ENCODE data around the gene SUN1. TPM values are rescaled to one million over a fixed set of nuclear protein-coding genes. Genes with fewer than 3 reads are reported as not detected.

The SUN1 gene
- total and polyA plus RNA-seq, 4 donors, result 24.8 to 162 (median 40.1) TPM

DNA sequence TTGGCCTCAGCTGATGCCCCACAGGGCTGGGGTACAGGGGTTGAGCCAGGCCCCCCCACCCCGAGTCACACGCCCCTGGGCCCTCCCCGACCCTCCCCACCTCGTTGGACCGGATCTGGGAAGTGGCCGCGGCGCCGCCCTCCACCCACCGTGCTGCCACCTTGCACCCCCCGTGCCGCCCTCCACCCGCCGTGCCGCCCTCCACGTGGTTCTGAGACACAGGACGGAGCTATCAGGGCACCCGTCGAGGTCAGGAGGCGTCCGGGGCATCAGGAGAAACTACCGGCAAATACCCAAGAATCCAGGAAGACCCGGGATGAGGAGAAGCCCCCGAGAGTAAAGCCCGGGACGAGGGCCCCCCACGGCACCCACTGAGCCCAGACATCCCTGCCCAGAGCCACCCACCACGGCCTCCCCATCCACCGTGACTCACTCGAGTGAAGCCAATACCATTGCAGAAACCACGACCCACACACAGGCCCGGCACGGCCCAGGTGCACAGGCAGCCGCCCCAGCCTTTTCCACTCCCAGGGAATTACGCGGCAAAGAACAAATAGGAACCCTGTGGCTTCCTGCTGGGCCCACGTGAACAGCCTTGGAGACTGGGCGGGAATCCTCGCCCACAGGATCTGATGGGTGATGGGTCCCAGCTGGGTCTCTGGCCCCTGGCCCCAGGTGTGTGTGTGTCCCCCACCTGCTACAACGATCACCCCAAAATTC, 88.2 kb downstream of the SUN1 start:
- Histone ChIP-seq H3K27me3 (ENCODE audit: control insufficient read depth in 4 of 4, insufficient read depth in 4 of 4, low read length in 3 of 4) (no peaks in the 10 kb centered on the region), H3K4me3 (ENCODE audit: low read depth in 1 of 3, low read length in 3 of 3) (no peak overlapping the region), H3K9me3 (ENCODE audit: control insufficient read depth in 4 of 4, low read length in 3 of 4) (no peaks in the 10 kb centered on the region), H3K27ac (ENCODE audit: low read depth in 1 of 2, low read length in 2 of 2) (no peak overlapping the region), H3K9ac (ENCODE audit: low read depth in 1 of 2, low read length in 2 of 2) (no peak overlapping the region), H3K36me3 (ENCODE audit: control insufficient read depth in 4 of 4, insufficient read depth in 3 of 4, low read depth in 1 of 4, low read length in 3 of 4) (no peaks in the 10 kb centered on the region), H3K4me1 (ENCODE audit: control insufficient read depth in 4 of 4, insufficient read depth in 4 of 4, low read length in 3 of 4) (peaks cover 0 to 6% (median 1%) of the 10 kb centered on the region in 4 donors)
- WGBS, result 71% methylated on average over 40 of the region's 40 CpGs
- TF ChIP-seq, protein P1, sequence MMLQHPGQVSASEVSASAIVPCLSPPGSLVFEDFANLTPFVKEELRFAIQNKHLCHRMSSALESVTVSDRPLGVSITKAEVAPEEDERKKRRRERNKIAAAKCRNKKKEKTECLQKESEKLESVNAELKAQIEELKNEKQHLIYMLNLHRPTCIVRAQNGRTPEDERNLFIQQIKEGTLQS (IDR thresholded peaks at IDR 0.05), result no peak
- TF ChIP-seq NR2F2 (IDR thresholded peaks at IDR 0.05), result no peak
- no peak for TF ChIP-seq FOXA1 (IDR thresholded peaks at IDR 0.05)
- no peak for TF ChIP-seq HNF4A (conservative IDR thresholded peaks at IDR 0.05)
- TF ChIP-seq FOXA2 (IDR thresholded peaks at IDR 0.05), result no peak
- TF ChIP-seq, protein P2, sequence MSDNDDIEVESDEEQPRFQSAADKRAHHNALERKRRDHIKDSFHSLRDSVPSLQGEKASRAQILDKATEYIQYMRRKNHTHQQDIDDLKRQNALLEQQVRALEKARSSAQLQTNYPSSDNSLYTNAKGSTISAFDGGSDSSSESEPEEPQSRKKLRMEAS (IDR thresholded peaks at IDR 0.05), result no peak
- no peak for TF ChIP-seq JUND (IDR thresholded peaks at IDR 0.05)
- TF ChIP-seq HNF4G (IDR thresholded peaks at IDR 0.05), result no peak
- no peak for TF ChIP-seq RAD21 (IDR thresholded peaks at IDR 0.05)
- no peak for TF ChIP-seq RXRA (IDR thresholded peaks at IDR 0.05)
- no peak for DNase-seq (ENCODE audit: low spot score)

DNA sequence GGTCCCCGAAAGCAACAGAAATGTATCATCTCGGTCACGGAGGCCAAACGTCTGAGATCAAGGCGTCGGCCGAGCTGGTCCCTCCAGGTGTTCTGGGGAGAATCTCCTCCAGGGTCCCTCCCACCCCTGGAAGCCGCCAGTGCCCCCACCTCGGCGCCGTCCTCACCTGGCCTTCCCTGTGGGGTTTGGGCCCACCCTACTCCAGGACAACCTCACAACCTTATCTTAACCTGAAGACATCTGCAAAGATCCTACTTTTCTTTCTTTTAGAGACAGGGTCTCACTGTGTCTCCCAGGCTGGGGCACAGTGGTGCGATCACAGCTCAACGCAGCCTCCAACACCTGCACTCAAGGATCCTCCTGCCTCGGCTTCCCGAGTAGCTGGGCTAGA, 88.8 kb downstream of the SUN1 start:
- Histone ChIP-seq H3K9me3 (ENCODE audit: control insufficient read depth in 4 of 4, low read length in 3 of 4) (no peaks in the 10 kb centered on the region), H3K27me3 (ENCODE audit: control insufficient read depth in 4 of 4, insufficient read depth in 4 of 4, low read length in 3 of 4) (no peaks in the 10 kb centered on the region), H3K9ac (ENCODE audit: low read depth in 1 of 2, low read length in 2 of 2) (no peak overlapping the region), H3K27ac (ENCODE audit: low read depth in 1 of 2, low read length in 2 of 2) (no peak overlapping the region), H3K36me3 (ENCODE audit: control insufficient read depth in 4 of 4, insufficient read depth in 3 of 4, low read depth in 1 of 4, low read length in 3 of 4) (no peaks in the 10 kb centered on the region), H3K4me1 (ENCODE audit: control insufficient read depth in 4 of 4, insufficient read depth in 4 of 4, low read length in 3 of 4) (peaks cover 0 to 6% (median 2%) of the 10 kb centered on the region in 4 donors), H3K4me3 (ENCODE audit: low read depth in 1 of 3, low read length in 3 of 3) (no peak overlapping the region)
- TF ChIP-seq GABPA (IDR thresholded peaks at IDR 0.05 in 1 of 2, conservative IDR thresholded peaks at IDR 0.05 in 1 of 2) (no peak), FOXA2 (IDR thresholded peaks at IDR 0.05) (no peak), EGR1 (IDR thresholded peaks at IDR 0.05; ENCODE audit: low read depth in 2 of 2) (no peak), RXRA (IDR thresholded peaks at IDR 0.05) (no peak), NR2F2 (IDR thresholded peaks at IDR 0.05) (no peak), FOXA1 (IDR thresholded peaks at IDR 0.05) (no peak), HNF4G (IDR thresholded peaks at IDR 0.05) (no peak)
- TF ChIP-seq, protein P3, sequence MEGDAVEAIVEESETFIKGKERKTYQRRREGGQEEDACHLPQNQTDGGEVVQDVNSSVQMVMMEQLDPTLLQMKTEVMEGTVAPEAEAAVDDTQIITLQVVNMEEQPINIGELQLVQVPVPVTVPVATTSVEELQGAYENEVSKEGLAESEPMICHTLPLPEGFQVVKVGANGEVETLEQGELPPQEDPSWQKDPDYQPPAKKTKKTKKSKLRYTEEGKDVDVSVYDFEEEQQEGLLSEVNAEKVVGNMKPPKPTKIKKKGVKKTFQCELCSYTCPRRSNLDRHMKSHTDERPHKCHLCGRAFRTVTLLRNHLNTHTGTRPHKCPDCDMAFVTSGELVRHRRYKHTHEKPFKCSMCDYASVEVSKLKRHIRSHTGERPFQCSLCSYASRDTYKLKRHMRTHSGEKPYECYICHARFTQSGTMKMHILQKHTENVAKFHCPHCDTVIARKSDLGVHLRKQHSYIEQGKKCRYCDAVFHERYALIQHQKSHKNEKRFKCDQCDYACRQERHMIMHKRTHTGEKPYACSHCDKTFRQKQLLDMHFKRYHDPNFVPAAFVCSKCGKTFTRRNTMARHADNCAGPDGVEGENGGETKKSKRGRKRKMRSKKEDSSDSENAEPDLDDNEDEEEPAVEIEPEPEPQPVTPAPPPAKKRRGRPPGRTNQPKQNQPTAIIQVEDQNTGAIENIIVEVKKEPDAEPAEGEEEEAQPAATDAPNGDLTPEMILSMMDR (IDR thresholded peaks at IDR 0.05; ENCODE audit: low read depth, low read length, missing input control), result no peak
- TF ChIP-seq, protein P4, sequence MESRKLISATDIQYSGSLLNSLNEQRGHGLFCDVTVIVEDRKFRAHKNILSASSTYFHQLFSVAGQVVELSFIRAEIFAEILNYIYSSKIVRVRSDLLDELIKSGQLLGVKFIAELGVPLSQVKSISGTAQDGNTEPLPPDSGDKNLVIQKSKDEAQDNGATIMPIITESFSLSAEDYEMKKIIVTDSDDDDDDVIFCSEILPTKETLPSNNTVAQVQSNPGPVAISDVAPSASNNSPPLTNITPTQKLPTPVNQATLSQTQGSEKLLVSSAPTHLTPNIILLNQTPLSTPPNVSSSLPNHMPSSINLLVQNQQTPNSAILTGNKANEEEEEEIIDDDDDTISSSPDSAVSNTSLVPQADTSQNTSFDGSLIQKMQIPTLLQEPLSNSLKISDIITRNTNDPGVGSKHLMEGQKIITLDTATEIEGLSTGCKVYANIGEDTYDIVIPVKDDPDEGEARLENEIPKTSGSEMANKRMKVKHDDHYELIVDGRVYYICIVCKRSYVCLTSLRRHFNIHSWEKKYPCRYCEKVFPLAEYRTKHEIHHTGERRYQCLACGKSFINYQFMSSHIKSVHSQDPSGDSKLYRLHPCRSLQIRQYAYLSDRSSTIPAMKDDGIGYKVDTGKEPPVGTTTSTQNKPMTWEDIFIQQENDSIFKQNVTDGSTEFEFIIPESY (IDR thresholded peaks at IDR 0.05), result no peak
- TF ChIP-seq, protein P5, sequence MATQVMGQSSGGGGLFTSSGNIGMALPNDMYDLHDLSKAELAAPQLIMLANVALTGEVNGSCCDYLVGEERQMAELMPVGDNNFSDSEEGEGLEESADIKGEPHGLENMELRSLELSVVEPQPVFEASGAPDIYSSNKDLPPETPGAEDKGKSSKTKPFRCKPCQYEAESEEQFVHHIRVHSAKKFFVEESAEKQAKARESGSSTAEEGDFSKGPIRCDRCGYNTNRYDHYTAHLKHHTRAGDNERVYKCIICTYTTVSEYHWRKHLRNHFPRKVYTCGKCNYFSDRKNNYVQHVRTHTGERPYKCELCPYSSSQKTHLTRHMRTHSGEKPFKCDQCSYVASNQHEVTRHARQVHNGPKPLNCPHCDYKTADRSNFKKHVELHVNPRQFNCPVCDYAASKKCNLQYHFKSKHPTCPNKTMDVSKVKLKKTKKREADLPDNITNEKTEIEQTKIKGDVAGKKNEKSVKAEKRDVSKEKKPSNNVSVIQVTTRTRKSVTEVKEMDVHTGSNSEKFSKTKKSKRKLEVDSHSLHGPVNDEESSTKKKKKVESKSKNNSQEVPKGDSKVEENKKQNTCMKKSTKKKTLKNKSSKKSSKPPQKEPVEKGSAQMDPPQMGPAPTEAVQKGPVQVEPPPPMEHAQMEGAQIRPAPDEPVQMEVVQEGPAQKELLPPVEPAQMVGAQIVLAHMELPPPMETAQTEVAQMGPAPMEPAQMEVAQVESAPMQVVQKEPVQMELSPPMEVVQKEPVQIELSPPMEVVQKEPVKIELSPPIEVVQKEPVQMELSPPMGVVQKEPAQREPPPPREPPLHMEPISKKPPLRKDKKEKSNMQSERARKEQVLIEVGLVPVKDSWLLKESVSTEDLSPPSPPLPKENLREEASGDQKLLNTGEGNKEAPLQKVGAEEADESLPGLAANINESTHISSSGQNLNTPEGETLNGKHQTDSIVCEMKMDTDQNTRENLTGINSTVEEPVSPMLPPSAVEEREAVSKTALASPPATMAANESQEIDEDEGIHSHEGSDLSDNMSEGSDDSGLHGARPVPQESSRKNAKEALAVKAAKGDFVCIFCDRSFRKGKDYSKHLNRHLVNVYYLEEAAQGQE (IDR thresholded peaks at IDR 0.05), result no peak
- TF ChIP-seq, protein P2 (IDR thresholded peaks at IDR 0.05), result no peak
- TF ChIP-seq, protein P1 (IDR thresholded peaks at IDR 0.05), result no peak
- 88% methylated on average over 15 of the region's 15 CpGs for WGBS
- no peak for DNase-seq (ENCODE audit: low spot score)
